GM18526 (cell line): ENCODE results near the gene NPIPB2.
"Not testable (repeated sequence)": the region's sequence is repeated elsewhere in the genome, so short reads cannot be mapped to it uniquely, and the experiment has no call there.

Experiments
- POLR2A ChIP-seq: IDR thresholded peaks from 3 replicates; pipeline ENCODE4 v1.6.1; 2011; ENCODE audit not compliant: insufficient read length; ENCODE audit errors: extremely low read depth

Gene NPIPB2

DNA sequence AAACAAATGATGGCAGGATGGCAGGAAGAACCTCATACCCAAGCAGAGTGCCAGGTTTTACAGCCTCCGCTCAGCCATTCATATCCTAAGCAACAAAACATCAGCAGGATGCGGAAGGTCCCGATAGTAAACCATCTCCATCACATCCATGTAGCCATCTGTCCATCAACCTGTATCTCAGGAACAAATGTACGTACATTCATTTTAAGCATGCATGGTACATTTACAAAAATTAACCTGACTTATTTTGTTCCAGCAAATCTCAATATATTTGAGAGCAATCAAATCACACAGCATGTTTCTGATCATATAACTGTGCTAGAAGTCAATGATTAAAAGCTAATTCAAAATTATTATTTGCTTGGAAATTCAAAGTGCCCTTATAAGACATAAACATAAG is at the start of gene NPIPB2:
TSS of gene NPIPB2 (minus strand) at position 101 of the 400 bp plus-strand sequence. CDS start at position 101, 0 bp downstream.
- not testable (repeated sequence) for TF ChIP-seq POLR2A

DNA sequence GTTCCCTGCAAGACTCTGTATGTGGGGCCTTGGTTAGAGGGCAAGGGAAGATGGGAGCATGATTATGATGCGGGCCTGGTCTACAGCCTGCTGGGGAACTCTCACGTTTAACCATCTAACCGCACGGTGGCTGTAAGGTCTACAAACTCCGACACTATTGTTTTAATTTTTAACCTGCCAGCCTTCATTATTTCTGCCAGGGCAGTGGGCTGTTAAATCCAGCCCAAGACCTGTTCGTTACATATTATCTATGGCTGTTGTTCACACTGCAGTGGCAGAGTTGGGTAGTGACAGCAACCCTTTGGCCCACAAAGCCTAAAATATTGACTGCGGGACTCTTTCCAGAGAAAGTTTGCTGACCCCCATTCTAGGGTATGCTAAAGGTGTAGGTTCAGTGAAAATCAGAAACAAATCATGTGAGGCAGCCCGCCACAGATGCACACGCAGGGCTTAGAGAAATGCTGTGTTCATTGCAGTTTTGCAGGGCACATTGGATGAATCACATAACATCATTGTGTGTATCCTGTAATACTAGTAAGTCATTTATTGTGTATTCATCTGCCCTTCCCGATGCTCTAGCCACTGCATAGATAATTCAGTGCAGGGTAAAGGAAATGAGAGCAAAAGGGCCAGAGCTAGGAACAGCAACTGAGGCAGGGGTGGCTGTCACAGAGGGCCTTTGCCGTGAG is 49.0 kb upstream of the NPIPB2 start:
- TF ChIP-seq POLR2A = no peak

DNA sequence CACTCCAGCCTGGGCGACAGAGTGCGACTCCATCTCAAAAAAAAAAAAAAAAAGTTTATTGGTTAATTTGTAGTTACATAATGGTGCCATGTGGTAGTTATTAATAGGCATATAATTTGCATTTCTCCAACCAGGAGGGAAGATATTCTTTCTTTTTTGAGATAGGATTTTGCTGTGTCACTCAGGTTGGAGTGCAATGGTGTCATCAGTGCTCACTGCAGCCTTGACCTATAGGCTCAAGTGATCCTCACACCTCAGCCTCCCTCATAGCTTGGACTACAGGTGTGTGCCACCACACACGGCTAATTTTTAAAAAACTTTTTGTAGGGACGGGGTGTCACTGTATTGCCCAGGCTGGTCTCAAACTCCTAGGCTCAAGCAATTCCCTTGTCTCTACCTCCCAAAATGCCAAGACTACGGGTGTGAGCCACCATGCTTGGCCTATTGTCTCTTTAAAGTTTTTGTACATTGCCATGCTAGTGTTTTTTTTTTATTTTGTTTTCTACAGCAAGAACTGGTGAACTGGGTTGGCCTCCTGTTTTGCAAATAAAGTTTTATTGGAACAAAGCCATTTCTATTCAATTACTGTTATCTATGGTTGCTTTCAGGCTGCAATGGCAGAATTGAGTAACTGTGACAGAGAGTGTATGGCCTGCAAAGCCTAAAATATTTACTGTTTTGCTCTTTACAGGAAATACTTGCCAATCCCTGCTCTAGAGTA is 46.6 kb upstream of the NPIPB2 start:
- no peak for TF ChIP-seq POLR2A

DNA sequence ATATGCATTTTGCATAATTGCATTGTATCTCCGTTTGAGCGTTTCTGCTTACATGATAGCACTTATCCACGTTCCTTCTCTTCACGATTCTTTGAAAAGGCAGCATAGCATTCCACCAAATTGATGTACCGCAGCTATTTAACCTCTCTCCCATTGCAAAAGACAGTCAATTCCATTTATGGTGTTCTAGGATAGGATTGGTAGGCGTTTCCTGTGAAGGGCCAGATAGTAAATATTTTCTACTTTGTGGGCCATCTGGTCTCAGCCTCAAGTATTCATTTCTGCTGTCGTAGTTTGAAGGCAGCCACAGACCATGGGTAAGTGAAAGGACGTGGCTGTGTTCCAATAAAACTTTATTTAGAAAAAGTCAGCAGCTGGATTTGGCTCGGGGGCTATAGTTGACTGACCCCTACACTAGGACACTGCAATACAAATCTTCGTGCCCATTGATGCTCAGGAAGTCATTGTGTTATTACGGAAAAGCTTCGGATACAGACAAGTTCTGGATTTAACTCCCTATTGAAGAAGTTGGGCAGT is 44.7 kb upstream of the NPIPB2 start:
- no peak for TF ChIP-seq POLR2A

DNA sequence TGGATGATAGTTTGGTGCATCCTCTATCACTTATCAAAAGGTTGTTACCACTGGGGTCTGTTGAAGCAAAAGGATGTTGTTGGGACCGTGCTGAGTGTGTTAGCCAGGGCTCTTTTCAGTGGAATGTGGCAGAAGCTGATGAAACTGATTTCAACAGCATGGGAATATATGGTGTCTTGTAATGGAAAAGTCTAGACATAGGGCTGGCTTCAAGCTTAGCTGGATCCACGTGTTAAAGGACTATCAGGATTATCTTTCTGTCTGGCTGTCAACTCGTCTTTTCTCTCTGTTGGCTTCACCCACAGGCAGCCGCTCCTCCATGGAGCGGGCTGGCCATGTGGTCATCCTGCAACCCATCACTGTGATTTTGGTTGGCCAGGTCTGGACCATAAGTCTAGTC is 43.4 kb upstream of the NPIPB2 start:
- no peak for TF ChIP-seq POLR2A

DNA sequence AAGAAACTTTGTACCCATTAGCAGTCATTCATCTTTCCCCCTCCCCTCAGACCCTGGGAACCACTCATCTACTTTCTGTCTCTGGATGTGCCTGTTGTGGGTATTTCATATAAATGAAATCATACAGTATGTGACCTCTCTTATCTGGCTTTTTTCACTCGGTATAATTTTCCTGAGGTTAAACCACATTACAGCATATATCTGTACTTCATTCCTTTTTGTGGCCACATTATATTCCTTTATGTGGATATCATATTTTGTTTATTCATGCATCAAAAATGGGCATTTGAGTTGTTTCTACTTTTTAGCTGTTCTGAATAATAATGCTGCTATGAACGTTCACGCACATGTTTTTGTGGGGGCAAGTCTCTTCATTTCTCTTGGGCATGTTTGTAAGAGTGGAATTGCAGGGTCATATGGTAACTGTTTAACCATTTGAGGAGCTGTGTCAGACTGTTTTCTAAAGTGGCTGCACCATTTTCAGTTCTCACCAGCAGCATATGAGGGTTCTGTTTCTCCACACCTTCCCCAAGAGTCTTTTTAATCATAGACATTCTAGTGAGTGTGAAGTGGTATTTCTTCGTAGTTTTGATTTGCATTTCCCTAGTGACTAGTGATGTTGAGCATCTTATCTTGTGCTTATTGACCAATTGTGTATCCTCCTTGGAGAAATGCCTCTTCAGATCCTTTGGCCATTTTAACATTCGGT is 38.4 kb upstream of the NPIPB2 start:
- no peak for TF ChIP-seq POLR2A

DNA sequence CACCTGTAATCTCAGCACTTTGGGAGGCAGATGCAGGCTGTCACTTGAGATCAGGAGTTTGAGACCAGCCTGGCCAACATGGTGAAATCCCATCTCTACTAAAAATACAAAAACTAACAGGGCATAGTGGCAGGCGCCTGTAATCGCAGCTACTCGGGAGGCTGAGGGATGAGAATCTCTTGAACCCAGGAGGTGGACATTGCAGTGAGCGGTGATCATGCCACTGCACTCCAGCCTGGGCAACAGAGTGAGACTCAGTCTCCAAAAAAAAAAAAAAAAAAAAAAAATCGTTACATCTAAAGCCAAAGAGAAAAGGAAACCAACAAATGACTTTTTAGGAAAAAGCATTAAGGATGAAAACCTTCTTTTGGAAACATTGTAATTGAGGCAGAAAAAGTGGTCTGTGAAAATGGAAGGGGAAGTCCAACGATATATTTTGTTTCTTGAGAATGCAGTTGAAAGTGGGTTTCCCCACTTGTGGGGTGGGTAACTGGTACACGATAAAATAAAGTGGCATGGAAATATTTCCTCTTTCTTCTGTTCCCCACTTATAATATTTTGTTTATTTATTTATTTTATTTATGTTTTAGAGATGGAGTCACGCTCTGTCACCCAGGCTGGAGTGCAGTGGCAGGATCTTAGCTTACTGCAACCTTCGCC is 37.3 kb upstream of the NPIPB2 start:
- no peak for TF ChIP-seq POLR2A

DNA sequence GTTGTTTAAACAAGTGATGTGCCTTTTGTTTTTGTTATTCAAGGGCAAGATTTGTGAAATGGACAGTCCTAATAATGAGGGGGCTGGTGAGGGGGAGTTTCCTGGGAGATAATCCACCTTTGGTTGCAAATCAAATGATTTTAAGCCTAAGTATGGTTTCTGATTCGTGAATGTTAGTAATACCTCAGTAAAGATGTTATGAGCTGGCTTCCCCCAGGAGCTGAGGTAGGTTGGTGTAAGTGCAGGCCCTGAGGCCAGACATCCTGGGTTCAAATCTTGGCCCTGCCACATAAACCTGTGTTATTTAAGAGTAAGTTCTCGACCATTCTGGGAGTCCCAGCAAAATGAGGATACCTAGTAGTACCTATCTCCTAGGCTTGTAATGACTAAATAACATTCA is 36.2 kb upstream of the NPIPB2 start:
- no peak for TF ChIP-seq POLR2A

DNA sequence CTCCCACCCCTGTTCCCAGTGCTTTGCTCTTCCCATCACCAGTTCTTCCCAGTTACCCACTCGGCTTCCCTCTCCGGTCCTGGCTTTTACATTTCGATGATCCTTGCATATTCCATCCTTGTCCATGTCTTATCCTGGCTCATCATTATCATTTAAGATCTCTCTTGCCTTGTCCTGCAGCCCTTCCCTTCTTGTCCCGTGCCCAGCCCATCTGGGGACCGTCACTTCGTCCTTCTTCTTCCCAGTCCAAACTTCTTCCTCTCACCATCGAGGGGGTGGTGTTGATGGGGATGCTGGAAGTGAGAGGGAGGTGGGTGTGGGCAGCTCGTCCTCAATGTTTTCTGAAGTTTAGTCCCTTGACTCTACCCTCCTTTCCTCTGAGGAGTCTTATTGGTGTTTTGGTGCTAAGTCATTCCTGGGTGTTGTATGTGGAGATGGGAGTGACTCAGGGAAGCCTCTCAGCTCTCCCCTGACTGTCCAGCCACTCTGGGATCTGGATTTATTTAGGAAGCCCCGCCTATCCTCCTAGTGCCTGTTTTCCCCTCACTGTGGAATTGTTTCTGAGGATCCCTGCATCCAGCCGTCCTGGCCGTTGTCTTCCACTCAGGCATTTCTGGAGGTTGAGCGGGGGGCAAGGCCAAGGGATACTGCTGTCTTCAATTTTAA is 35.7 kb upstream of the NPIPB2 start:
- TF ChIP-seq POLR2A = no peak

DNA sequence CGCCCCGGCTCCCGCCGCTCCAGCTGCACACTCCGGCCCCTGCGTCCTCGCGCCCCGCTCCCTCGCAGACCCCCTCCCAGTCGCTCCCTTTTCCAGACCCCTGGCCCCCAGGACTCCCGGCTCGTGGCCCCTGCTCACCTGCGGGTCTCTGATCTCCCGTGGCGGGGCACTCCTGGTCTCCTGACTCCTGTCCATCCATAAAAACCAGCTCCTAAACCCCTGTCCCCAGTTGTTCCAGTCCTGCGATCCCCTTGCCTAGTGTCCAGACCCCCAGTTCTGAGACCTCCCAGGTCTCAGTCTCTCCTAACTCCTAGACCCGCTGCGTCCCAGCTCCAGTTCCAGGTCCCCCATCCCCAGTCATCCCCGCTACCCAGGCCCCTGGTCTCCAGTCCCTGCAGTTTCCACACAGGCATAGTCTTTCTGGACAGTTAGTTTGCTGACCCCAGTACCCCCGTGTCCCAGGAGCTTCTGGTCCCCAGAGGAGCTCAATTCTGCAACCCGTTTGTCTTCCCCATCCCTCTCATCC is 35.1 kb upstream of the NPIPB2 start:
- no peak for TF ChIP-seq POLR2A

DNA sequence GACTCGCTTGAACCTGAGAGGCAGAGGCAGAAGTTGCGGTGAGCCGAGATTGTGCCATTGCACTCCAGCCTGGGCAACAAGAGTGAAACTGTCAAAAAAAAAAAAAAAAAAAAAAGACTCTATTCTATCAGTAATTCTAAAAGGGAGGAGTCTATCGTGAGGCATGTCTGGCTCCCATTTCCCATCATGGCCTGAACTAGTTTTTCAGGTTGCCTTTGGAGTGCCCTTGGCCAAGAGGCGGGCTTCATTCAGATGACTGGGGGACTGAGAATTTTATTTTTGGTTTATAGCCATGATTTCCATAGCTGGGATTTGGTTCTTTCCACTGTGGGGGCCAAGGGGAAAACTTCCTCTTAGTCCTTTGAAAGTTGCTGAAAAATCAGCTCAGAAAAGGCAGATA is 31.2 kb upstream of the NPIPB2 start:
- TF ChIP-seq POLR2A = no peak

DNA sequence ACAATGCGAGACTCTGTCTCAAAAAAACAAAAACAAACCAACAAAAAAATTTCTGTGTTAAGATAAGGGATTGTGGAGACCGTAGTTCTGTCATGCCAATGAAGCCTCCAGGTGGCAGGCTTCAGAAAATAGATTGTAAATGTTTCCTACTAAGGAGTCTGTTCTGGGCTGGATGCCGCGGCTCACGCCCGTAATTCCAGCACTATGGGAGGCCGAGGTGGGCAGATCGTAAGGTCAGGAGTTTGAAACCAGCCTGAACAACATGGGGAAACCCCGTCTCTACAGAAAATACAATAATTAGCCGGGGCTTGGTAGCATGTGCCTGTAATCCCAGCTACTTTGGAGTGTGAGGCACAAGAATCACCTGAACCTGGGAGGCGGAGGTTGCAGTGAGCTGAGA is 30.3 kb upstream of the NPIPB2 start:
- no peak for TF ChIP-seq POLR2A

DNA sequence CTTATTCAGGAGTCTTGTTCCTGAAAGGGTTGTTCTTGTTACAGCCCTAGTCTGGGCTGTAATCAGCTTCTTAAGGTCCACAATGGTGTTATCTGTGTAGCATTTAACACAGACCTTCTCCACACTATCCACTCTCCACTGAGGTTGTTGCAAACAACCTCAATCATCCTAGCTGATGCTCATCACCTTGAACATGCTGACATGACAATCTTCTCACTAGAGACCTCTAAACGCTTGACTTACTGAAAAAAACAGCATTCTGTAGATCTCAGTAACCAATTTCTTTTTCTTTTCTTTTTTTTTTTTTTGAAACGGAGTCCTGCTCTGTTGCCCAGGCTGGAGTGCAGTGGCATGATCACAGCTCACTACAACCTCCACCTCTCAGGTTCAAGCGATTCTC is 26.7 kb upstream of the NPIPB2 start:
- TF ChIP-seq POLR2A = no peak

DNA sequence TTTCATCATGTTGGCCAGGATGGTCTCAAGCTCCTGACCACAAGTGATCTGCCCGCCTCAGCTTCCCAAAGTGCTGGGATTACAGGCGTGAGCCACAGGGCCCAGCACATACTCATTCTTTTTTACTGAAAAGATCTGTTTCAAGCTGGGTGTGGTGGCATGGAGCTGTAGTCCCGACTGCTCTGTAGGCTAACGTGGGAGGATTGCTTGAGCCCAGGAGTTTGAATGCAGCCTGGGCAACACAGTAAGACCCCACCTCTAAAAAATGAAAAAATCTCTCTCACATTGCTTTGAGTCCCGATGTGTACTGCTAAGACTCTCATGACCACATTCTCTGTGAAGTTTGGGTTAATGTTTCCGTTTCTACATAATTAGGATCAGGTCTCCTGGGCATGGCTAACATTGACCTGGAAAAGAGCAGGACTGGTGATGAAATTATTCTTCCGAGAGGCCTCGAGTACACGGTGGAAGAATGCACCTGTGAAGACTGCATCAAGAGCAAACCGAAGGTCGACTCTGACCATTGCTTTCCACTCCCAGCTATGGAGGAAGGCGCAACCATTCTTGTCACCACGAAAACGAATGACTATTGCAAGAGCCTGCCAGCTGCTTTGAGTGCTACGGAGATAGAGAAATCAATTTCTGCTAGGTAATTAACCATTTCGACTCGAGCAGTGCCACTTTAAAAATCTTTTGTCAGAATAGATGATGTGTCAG is 25.5 kb upstream of the NPIPB2 start:
- no peak for TF ChIP-seq POLR2A

DNA sequence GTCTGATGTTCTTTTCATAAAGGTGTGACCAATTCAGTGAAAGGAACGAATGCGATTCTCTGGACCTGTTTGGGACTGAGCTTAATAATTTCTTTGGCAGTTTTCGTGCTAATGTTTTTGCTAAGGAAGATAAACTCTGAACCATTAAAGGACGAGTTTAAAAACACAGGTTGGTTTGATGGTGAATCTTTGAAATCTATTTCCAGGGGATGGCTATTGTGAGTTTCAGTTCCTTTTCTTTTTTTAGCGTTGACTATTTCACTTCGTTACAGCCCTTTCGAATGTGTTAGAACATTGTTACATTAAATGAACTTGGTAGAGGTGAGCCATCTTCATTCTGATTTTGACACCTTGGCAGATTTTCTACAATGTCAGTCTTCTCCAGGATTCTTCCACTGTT is 24.3 kb upstream of the NPIPB2 start:
- no peak for TF ChIP-seq POLR2A
